Measurements from ENCODE around the gene JAK3.

DNA sequence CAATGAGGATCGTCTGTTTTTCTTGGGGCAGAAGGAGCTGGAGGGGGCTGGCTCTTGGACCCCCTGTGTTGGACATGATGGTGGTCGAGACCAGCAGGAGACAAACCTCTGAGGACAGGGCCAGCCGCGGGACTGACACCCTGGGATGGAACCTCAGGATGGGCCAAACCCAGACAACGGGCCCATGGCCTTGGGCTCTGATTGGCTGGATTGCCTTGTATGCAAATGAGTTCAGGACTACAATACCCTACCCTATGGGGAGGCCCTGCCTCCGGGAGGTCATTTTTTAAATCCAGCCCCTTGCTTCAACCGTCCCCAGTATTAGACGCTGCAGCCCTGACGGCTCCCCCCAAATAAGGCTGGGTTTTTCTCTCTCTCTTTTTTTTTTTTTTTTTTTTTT is 46.0 kb upstream of the JAK3 start:
- TF ChIP-seq POLR2A (IDR thresholded peaks at IDR 0.05) = no peak
- TF ChIP-seq, protein P1, sequence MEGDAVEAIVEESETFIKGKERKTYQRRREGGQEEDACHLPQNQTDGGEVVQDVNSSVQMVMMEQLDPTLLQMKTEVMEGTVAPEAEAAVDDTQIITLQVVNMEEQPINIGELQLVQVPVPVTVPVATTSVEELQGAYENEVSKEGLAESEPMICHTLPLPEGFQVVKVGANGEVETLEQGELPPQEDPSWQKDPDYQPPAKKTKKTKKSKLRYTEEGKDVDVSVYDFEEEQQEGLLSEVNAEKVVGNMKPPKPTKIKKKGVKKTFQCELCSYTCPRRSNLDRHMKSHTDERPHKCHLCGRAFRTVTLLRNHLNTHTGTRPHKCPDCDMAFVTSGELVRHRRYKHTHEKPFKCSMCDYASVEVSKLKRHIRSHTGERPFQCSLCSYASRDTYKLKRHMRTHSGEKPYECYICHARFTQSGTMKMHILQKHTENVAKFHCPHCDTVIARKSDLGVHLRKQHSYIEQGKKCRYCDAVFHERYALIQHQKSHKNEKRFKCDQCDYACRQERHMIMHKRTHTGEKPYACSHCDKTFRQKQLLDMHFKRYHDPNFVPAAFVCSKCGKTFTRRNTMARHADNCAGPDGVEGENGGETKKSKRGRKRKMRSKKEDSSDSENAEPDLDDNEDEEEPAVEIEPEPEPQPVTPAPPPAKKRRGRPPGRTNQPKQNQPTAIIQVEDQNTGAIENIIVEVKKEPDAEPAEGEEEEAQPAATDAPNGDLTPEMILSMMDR (IDR thresholded peaks at IDR 0.05) = no peak

Measured in vagina (tissue), 2 donors.